Lung (tissue), 16 donors: Measurements from ENCODE around the gene RPS26. TPM values are rescaled to one million over a fixed set of nuclear protein-coding genes. Genes with fewer than 3 reads are reported as not detected.
A peak's percentile ranks its signal among the peaks of the same experiment; 100 is the strongest.

Source experiments
- ATAC-seq: fragments of 200-7000 bp; cut with Tn5 transposase; one replicate; pipeline ENCODE4 v1.9.1; 2020; ENCODE audit warnings: moderate number of reproducible peaks; ENCODE audit not compliant: insufficient read depth, low FRiP score
- DNase-seq, 3 donors: peaks; one replicate each; pipeline ENCODE4 v3.0.0-alpha.2; 2013 to 2017
- H3K27ac ChIP-seq, 2 donors: one replicate each; pipeline ENCODE4 v1.5.1; 2013; ENCODE audit warnings: mild to moderate bottlenecking in 2 of 2, moderate library complexity in 2 of 2, control low read depth in 1 of 2, inconsistent platforms in 1 of 2, low read depth in 1 of 2, low read length in 1 of 2
- H3K27me3 ChIP-seq, 3 donors: one replicate each; pipeline ENCODE4 v1.5.1; 2013; ENCODE audit warnings: low read length in 2 of 3; ENCODE audit not compliant: control insufficient read depth in 3 of 3, insufficient read depth in 3 of 3
- H3K36me3 ChIP-seq, 4 donors: one replicate each; pipeline ENCODE4 v1.5.1; 2013; ENCODE audit warnings: low read length in 4 of 4, mild to moderate bottlenecking in 1 of 4, moderate library complexity in 1 of 4; ENCODE audit not compliant: control insufficient read depth in 4 of 4, insufficient read depth in 4 of 4
- H3K4me1 ChIP-seq, 5 donors: one replicate each; pipeline ENCODE4 v1.5.1; 2013; ENCODE audit warnings: low read length in 5 of 5, mild to moderate bottlenecking in 2 of 5, moderate library complexity in 1 of 5; ENCODE audit not compliant: control insufficient read depth in 5 of 5, insufficient read depth in 5 of 5
- H3K4me3 ChIP-seq: one replicate; pipeline ENCODE4 v1.5.1; 2013; ENCODE audit warnings: mild to moderate bottlenecking, control low read depth, moderate library complexity
- H3K9ac ChIP-seq, 2 donors: one replicate each; pipeline ENCODE4 v1.5.1; 2013; ENCODE audit warnings: low read length in 2 of 2, control low read depth in 1 of 2; ENCODE audit not compliant: insufficient read depth in 1 of 2
- H3K9me3 ChIP-seq, 4 donors: one replicate each; pipeline ENCODE4 v1.5.1; 2013; ENCODE audit warnings: low read length in 3 of 4, mild to moderate bottlenecking in 1 of 4, moderate library complexity in 1 of 4; ENCODE audit not compliant: control insufficient read depth in 4 of 4, insufficient read depth in 3 of 4
- WGBS, 2 donors: extraction: QIAGEN DNeasy Blood & Tissue Kit; methylation state at CpG; one replicate each; pipeline ENCODE4 v1.1.7; 2013; 5-methylcytosine and 5-hydroxymethylcytosine counted together
- long read RNA-seq, 5 donors: transcript quantifications; one replicate each; lab custom pipeline, GENCODE V29; 2026
- polyA plus RNA-seq, 2 donors: library from polyadenylated mRNA; stranded (reverse); fragments of 200-250 nt; gene quantifications; one replicate each; pipeline ENCODE4 v1.2.1, GENCODE V29; 2013
- total RNA-seq, 2 donors: library from RNA; depleted of rRNA in 1 of 2; stranded (reverse); fragments of >200 nt in 1 of 2; gene quantifications; one replicate each; pipeline ENCODE4 v1.2.1, GENCODE V29; 2014 to 2021
- TF ChIP-seq, protein P1 (sequence below): IDR thresholded peaks from 2 replicates; pipeline ENCODE4 v1.5.1; 2012; ENCODE audit warnings: mild to moderate bottlenecking; ENCODE audit errors: control extremely low read depth, extremely low read depth
- donor health status: control.
- donor health status: control.
- donor health status: Bipolar disorder and iron deficiency.
- donor health status: healthy.
- donor health status: DM: yes; HTN: yes; CAD: no.

RPS26 gene
- 10 to 100 TPM; 53.1 to 94.2 TPM for total RNA-seq
- polyA plus RNA-seq = 1,000 to 10,000 TPM; 1,088 to 1,477 TPM
- long read RNA-seq, donor 1, transcript RPS26-204 (4 exons, 1,140 nt) = major isoform, 9 of 24 reads
- long read RNA-seq, donor 1, partial matches to known transcripts = 14 of 24 reads
- long read RNA-seq, donor 1, other reads (novel, unspliced or antisense) = 0 of 24 reads
- long read RNA-seq, donor 2, partial matches to known transcripts = 0 of 7 reads
- long read RNA-seq, donor 2, other reads (novel, unspliced or antisense) = 0 of 7 reads
- long read RNA-seq, donor 3, transcript RPS26-204 (4 exons, 1,140 nt) = major isoform, 5 of 6 reads
- long read RNA-seq, donor 3, partial matches to known transcripts = 0 of 6 reads
- long read RNA-seq, donor 3, other reads (novel, unspliced or antisense) = 0 of 6 reads
- long read RNA-seq, donor 4, transcript RPS26-204 (4 exons, 1,140 nt) = major isoform, 5 of 6 reads
- long read RNA-seq, donor 4, partial matches to known transcripts = 0 of 6 reads
- long read RNA-seq, donor 4, other reads (novel, unspliced or antisense) = 0 of 6 reads
- long read RNA-seq, donor 5, transcript RPS26-204 (4 exons, 1,140 nt) = major isoform, 10 of 23 reads
- long read RNA-seq, donor 5, partial matches to known transcripts = 11 of 23 reads
- long read RNA-seq, donor 5, other reads (novel, unspliced or antisense) = 0 of 23 reads

GRCh38 chr12:56041552-56042429 lies at the start of gene RPS26:
Gene RPS26 (plus strand): TSS chr12:56041918. CDS start chr12:56042167, 249 bp downstream.
- 0% methylated on average over 48 to 50 of the region's 50 CpGs for WGBS, 2 donors
- Histone ChIP-seq H3K27me3 (no peaks in the 10 kb centered on the region), H3K4me3 (peak within 1 kb of the TSS; percentile 68), H3K4me1 (peaks cover 0 to 10% (median 9%) of the 10 kb centered on the region in 5 donors), H3K9me3 (no peaks in the 10 kb centered on the region), H3K9ac (peak within 1 kb of the TSS; percentile 91 to 92), H3K36me3 (peaks cover 10 to 31% (median 20%) of the 10 kb centered on the region in 4 donors), H3K27ac (peak within 1 kb of the TSS; percentile 83 to 89)
- ATAC-seq = peak; percentile 96
- DNase-seq = peak; percentile 99 to 100 (median 100)
- TF ChIP-seq, protein P1, sequence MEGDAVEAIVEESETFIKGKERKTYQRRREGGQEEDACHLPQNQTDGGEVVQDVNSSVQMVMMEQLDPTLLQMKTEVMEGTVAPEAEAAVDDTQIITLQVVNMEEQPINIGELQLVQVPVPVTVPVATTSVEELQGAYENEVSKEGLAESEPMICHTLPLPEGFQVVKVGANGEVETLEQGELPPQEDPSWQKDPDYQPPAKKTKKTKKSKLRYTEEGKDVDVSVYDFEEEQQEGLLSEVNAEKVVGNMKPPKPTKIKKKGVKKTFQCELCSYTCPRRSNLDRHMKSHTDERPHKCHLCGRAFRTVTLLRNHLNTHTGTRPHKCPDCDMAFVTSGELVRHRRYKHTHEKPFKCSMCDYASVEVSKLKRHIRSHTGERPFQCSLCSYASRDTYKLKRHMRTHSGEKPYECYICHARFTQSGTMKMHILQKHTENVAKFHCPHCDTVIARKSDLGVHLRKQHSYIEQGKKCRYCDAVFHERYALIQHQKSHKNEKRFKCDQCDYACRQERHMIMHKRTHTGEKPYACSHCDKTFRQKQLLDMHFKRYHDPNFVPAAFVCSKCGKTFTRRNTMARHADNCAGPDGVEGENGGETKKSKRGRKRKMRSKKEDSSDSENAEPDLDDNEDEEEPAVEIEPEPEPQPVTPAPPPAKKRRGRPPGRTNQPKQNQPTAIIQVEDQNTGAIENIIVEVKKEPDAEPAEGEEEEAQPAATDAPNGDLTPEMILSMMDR = no peak

- peaks cover 0 to 16% (median 2%) of the 10 kb centered on the region in 5 donors for H3K4me1 ChIP-seq
- H3K36me3 ChIP-seq = peaks cover 35 to 45% (median 39%) of the 10 kb centered on the region in 4 donors
- WGBS, 2 donors = 87 to 93% methylated on average over 4 of the region's 4 CpGs
- no peak overlapping the region for H3K27ac ChIP-seq
- H3K9ac ChIP-seq = no peak overlapping the region
- ATAC-seq (no peak), DNase-seq (no peak)
- H3K9me3 ChIP-seq = peaks cover 0 to 2% (median 0%) of the 10 kb centered on the region in 4 donors
- TF ChIP-seq, protein P1 = no peak
- H3K4me3 ChIP-seq = no peak overlapping the region
- no peaks in the 10 kb centered on the region for H3K27me3 ChIP-seq
These were observed 48.4 kb upstream of the RPS26 start for GRCh38 chr12:55993230-55993853.

- TF ChIP-seq, protein P1 = no peak
- Histone ChIP-seq H3K4me3 (no peak overlapping the region), H3K27ac (no peak overlapping the region), H3K9ac (no peak overlapping the region), H3K4me1 (peaks cover 0 to 16% (median 2%) of the 10 kb centered on the region in 5 donors), H3K36me3 (peaks cover 24 to 34% (median 28%) of the 10 kb centered on the region in 4 donors), H3K9me3 (no peaks in the 10 kb centered on the region), H3K27me3 (no peaks in the 10 kb centered on the region)
- no peak for DNase-seq
- ATAC-seq = no peak
- 85 to 88% methylated on average over 8 of the region's 8 CpGs for WGBS, 2 donors
These were observed 46.4 kb upstream of the RPS26 start for GRCh38 chr12:55995366-55995765.
